WERI-Rb-1 (cell line): ENCODE measurements around the gene KCNMA1.

Experiments
- DNase-seq: peaks from one replicate; pipeline ENCODE4 v3.0.0-alpha.2; 2020
- H3K27ac ChIP-seq: fragments of 250-450 bp; sonication (Bioruptor Pico); 2 replicates; pipeline ENCODE4 v1.5.1; 2020; ENCODE audit warnings: mild to moderate bottlenecking, moderate library complexity
- H3K27me3 ChIP-seq: fragments of 250-450 bp; sonication (Bioruptor Pico); 2 replicates; pipeline ENCODE4 v1.5.1; 2021; ENCODE audit warnings: mild to moderate bottlenecking, low read depth, moderate library complexity; ENCODE audit not compliant: insufficient read depth, severe bottlenecking
- H3K36me3 ChIP-seq: fragments of 250-450 bp; sonication (Bioruptor Pico); 2 replicates; pipeline ENCODE4 v1.5.1; 2020; ENCODE audit warnings: mild to moderate bottlenecking, moderate library complexity
- H3K4me3 ChIP-seq: 2 replicates; pipeline ENCODE4 v1.5.1; 2011; ENCODE audit warnings: low read depth, mild to moderate bottlenecking, control low read depth, low read length
- H3K9me3 ChIP-seq: fragments of 250-450 bp; sonication (Bioruptor Pico); 2 replicates; pipeline ENCODE4 v1.5.1; 2021; ENCODE audit warnings: mild to moderate bottlenecking, moderate library complexity; ENCODE audit not compliant: severe bottlenecking
- TF ChIP-seq, protein P1 (sequence below): IDR thresholded peaks from 2 replicates; pipeline ENCODE4 v1.5.1; 2011; ENCODE audit warnings: low read depth, mild to moderate bottlenecking, control low read depth, inconsistent platforms, low read length

KCNMA1 gene

DNA sequence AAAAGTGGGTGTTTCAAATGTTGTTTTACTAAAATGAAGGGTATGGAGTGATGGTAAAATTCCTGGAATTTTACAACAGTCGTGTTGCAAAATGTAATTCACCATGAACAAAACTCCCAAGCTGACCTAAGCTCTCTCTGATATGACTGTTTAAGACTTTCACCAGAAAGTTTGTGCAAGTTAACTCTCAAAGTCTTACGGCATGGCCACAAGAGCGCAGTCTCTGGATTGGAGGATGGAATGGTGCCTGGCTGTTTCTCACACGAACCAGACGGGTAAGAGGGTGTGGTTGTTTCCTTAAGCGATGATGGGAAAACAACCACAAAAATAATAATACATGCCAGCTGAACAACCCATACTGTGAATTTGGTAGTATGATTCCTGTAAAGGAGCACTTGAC, 662.5 kb downstream of the KCNMA1 start:
- Histone ChIP-seq H3K4me3 (no peak overlapping the region), H3K27ac (no peak overlapping the region), H3K36me3 (no peaks in the 10 kb centered on the region), H3K27me3 (peaks cover 19% of the 10 kb centered on the region), H3K9me3 (no peaks in the 10 kb centered on the region)
- TF ChIP-seq, protein P1, sequence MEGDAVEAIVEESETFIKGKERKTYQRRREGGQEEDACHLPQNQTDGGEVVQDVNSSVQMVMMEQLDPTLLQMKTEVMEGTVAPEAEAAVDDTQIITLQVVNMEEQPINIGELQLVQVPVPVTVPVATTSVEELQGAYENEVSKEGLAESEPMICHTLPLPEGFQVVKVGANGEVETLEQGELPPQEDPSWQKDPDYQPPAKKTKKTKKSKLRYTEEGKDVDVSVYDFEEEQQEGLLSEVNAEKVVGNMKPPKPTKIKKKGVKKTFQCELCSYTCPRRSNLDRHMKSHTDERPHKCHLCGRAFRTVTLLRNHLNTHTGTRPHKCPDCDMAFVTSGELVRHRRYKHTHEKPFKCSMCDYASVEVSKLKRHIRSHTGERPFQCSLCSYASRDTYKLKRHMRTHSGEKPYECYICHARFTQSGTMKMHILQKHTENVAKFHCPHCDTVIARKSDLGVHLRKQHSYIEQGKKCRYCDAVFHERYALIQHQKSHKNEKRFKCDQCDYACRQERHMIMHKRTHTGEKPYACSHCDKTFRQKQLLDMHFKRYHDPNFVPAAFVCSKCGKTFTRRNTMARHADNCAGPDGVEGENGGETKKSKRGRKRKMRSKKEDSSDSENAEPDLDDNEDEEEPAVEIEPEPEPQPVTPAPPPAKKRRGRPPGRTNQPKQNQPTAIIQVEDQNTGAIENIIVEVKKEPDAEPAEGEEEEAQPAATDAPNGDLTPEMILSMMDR = no peak
- DNase-seq = no peak

DNA sequence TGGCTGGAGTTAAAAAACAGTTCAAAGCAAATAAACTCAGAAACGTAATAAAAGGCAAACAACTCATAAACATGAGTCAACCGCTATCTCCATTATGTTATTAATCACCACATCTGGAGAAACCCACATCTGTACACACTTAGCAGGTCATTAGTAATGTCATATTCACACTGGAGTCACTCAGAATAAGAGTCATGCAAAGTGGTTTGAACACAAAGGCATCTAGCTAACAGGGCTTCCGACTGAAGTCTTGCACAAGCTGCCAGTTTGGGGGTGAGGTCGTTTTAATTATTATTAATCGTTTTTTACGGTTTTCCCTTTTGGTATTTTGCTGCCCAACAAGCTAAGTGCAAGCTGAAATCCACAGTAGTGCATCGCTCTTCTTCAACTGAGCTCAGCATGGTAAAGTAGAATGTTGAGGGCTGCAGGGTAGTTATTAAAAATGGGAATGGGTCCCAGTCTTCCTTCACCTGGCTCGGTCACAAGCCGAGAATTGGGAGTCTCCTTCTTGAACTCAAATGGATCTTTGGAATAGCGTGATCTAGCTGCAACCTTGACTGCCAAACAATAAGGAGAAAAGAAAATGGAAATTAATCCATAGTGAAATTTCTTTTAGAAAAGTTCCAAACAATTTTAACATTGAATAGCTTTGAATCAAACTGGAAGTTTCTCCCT, 663.5 kb downstream of the KCNMA1 start:
- H3K27me3 ChIP-seq = peaks cover 22% of the 10 kb centered on the region
- no peak overlapping the region for H3K27ac ChIP-seq
- no peaks in the 10 kb centered on the region for H3K36me3 ChIP-seq
- DNase-seq = no peak
- TF ChIP-seq, protein P1 = no peak
- H3K9me3 ChIP-seq = no peaks in the 10 kb centered on the region
- H3K4me3 ChIP-seq = no peak overlapping the region

DNA sequence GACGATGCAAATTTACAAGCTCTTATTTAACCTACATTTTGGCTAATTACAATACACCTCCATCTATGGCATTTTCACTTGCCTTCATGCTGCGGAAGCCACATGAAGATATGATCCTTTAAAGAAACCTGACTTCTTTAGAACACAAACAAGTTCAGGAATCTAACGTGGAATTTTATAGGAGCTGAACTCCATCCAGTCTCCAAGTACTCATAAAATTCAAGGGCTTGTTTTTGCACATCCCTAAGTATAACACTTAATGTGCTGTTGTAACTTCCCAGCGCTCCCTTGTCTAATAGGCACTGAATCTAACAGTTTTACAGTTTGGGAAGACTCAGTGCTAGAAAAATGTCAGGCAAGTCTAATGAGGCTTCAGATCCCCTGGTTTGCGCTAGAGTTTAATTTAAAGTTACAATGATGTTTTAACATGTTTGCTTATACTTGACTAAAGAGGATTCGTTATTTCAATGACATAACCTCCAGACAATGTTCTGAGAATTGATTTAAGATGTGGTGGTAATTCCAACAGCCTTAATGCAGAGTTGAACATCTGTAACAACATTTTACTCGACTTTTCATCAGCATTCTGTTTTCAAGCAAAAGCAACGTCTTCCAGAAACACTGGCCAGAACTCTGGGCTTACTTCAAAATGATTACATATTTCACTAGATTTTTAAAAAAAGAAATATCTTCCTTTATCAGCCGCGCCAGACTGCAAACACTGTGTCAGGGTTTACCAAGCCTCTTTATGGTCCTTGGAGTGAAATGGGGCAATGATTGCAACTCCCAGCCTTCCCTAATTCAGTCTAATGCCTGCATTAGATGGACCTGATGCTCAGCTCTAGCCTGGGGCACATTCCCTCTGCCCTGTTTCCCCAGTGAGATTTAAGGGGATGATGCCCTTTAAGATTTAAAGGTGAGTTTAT, 664.3 kb downstream of the KCNMA1 start:
- Histone ChIP-seq H3K27ac (no peak overlapping the region), H3K9me3 (no peaks in the 10 kb centered on the region), H3K4me3 (no peak overlapping the region), H3K27me3 (peaks cover 22% of the 10 kb centered on the region), H3K36me3 (no peaks in the 10 kb centered on the region)
- DNase-seq = no peak
- TF ChIP-seq, protein P1 = no peak

DNA sequence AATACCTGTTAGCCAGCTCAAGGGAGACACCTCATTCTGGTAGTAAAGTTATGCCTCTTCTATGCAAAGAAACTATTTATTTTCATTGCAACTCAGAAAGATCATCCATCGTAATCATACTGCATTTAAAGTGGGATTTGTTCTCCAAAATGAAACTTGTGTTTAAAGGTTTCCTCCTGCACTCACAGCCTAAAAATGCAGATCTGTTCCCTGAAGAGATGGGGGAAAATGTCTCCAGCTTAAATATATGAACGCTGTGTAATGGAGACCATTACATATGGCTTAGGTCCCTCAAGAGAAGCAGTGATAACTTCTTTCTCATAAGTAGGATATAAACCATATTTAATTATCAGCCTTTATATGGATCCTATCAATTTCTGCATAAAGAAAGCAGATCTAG, 665.1 kb downstream of the KCNMA1 start:
- Histone ChIP-seq H3K9me3 (no peaks in the 10 kb centered on the region), H3K36me3 (no peaks in the 10 kb centered on the region), H3K27ac (no peak overlapping the region), H3K27me3 (peaks cover 22% of the 10 kb centered on the region), H3K4me3 (no peak overlapping the region)
- DNase-seq = no peak
- TF ChIP-seq, protein P1 = no peak

DNA sequence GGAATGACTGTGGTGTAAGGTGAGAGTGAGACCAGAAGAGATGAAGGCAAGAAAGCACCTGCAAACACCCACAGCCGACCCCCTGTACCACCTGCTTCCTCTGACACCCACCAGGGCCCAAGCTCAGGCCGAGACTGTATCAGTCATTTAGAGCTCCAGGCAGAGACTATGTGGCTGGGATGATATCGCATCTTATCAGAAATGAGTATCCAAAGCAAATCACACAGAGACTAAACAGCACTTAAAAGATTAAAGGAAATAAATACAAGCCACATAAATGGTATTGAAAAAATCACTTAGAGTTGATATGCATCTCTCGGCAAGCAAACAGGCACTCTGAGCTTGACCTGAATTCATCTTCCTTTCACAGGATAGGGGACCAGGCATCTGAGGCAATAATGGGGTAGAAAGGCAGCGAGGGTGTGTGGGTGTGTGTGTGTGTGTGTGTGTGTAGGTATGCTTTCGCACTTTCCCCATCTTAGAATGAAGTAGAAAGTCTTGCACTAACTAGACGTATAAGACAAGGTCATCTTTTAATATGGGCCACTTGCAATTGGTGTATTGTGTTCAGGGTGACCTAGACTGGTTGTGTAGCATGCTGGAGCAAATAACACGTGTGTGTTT, 665.9 kb downstream of the KCNMA1 start:
- no peak for DNase-seq
- Histone ChIP-seq H3K4me3 (no peak overlapping the region), H3K27me3 (peaks cover 28% of the 10 kb centered on the region), H3K27ac (no peak overlapping the region), H3K9me3 (no peaks in the 10 kb centered on the region), H3K36me3 (no peaks in the 10 kb centered on the region)
- TF ChIP-seq, protein P1 = no peak
